Neural progenitor cell (in vitro differentiated cells): ENCODE results near the gene MKLN1. TPM values are rescaled to one million over a fixed set of nuclear protein-coding genes. Genes with fewer than 3 reads are reported as not detected.

Experiments
- DNase-seq: peaks from one replicate; pipeline ENCODE4 v3.0.0-alpha.2; 2016; ENCODE audit warnings: low spot score
- H2AFZ ChIP-seq: fragments of 200-600 bp; sonication (generic); replicated peaks from 2 replicates; pipeline ENCODE4 v1.6.1; 2016; ENCODE audit warnings: antibody characterized with exemption
- H3F3A ChIP-seq: fragments of 200-600 bp; sonication (generic); 2 replicates; pipeline ENCODE4 v1.6.1; 2016; ENCODE audit warnings: antibody characterized with exemption, low read depth
- H3K27ac ChIP-seq: fragments of 200-600 bp; sonication (generic); 2 replicates; pipeline ENCODE4 v1.5.1; 2016; ENCODE audit warnings: mild to moderate bottlenecking
- H3K27me3 ChIP-seq: fragments of 200-600 bp; sonication (generic); 2 replicates; pipeline ENCODE4 v1.6.1; 2016; ENCODE audit warnings: mild to moderate bottlenecking, moderate library complexity
- H3K36me3 ChIP-seq: fragments of 200-600 bp; sonication (generic); 2 replicates; pipeline ENCODE4 v1.5.1; 2016
- H3K4me1 ChIP-seq: fragments of 200-600 bp; sonication (generic); 2 replicates; pipeline ENCODE4 v1.6.1; 2016; ENCODE audit warnings: mixed run types
- H3K4me2 ChIP-seq: fragments of 200-600 bp; sonication (generic); 2 replicates; pipeline ENCODE4 v1.6.1; 2016
- H3K4me3 ChIP-seq: fragments of 200-600 bp; sonication (generic); 2 replicates; pipeline ENCODE4 v1.5.1; 2016
- H3K79me2 ChIP-seq: fragments of 200-600 bp; sonication (generic); 2 replicates; pipeline ENCODE4 v1.6.1; 2016; ENCODE audit warnings: low read depth
- H3K9ac ChIP-seq: fragments of 200-600 bp; sonication (generic); 2 replicates; pipeline ENCODE4 v1.6.1; 2016
- H3K9me3 ChIP-seq: fragments of 200-600 bp; sonication (generic); 2 replicates; pipeline ENCODE4 v1.5.1; 2016; ENCODE audit warnings: low read depth
- H4K20me1 ChIP-seq: fragments of 200-600 bp; sonication (generic); 2 replicates; pipeline ENCODE4 v1.6.1; 2016; ENCODE audit warnings: low read depth
- H3K27ac Mint-ChIP-seq: 3 replicates; pipeline ENCODE4 v1.8.0; 2021; ENCODE audit warnings: mixed read lengths
- H3K27me3 Mint-ChIP-seq: 2 replicates; pipeline ENCODE4 v1.8.0; 2022; ENCODE audit warnings: low read depth, mild to moderate bottlenecking, inconsistent platforms, moderate library complexity, mixed read lengths; ENCODE audit not compliant: insufficient read depth
- H3K36me3 Mint-ChIP-seq: 3 replicates; pipeline ENCODE4 v1.8.0; 2021; ENCODE audit warnings: mixed read lengths
- H3K4me1 Mint-ChIP-seq: 3 replicates; pipeline ENCODE4 v1.8.0; 2021; ENCODE audit warnings: mixed read lengths
- H3K4me3 Mint-ChIP-seq: 3 replicates; pipeline ENCODE4 v1.8.0; 2021; ENCODE audit warnings: mild to moderate bottlenecking, moderate library complexity, mixed read lengths
- H3K9me3 Mint-ChIP-seq: 3 replicates; pipeline ENCODE4 v1.8.0; 2020; ENCODE audit warnings: mixed read lengths
- CTCF ChIP-seq: fragments of 200-600 bp; sonication (generic); IDR thresholded peaks from 2 replicates; pipeline ENCODE4 v1.5.1; 2017; ENCODE audit warnings: antibody characterized with exemption, mild to moderate bottlenecking
- EZH2 ChIP-seq: fragments of 200-600 bp; sonication (generic); IDR thresholded peaks from 2 replicates; pipeline ENCODE4 v1.6.1; 2017; ENCODE audit warnings: antibody characterized with exemption, mild to moderate bottlenecking, moderate library complexity
- EZH2phosphoT487 ChIP-seq: fragments of 200-600 bp; sonication (generic); IDR thresholded peaks from 2 replicates; pipeline ENCODE4 v1.6.1; 2017; ENCODE audit warnings: antibody characterized with exemption
- total RNA-seq: library from RNA; depleted of rRNA; stranded (reverse); fragments of >200 nt; gene quantifications from 2 replicates; pipeline ENCODE4 v1.2.3, GENCODE V29; 2015; ENCODE audit warnings: low replicate concordance

The MKLN1 gene
- total RNA-seq, 1 donor from 2014 or later: 60.9 TPM

- Histone ChIP-seq H3K9ac (no peak overlapping the region), H3K36me3 (no peaks in the 10 kb centered on the region), H3K4me1 (peaks cover 38% of the 10 kb centered on the region), H3K27me3 (no peaks in the 10 kb centered on the region), H3K4me2 (no peak overlapping the region), H2AFZ (no peak overlapping the region), H3K79me2 (peaks cover 96% of the 10 kb centered on the region), H4K20me1 (peaks cover 2% of the 10 kb centered on the region), H3K9me3 (no peaks in the 10 kb centered on the region), H3K27ac (no peak overlapping the region), H3F3A (peaks cover 58% of the 10 kb centered on the region), H3K4me3 (no peak overlapping the region)
- no peak overlapping the region for H3K27ac Mint-ChIP-seq
- no peak for DNase-seq
- peaks cover 14% of the 10 kb centered on the region for H3K4me1 Mint-ChIP-seq
- H3K36me3 Mint-ChIP-seq: peaks cover 1% of the 10 kb centered on the region
- no peak overlapping the region for H3K4me3 Mint-ChIP-seq
- H3K9me3 Mint-ChIP-seq: no peaks in the 10 kb centered on the region
- no peak for TF ChIP-seq EZH2phosphoT487
- TF ChIP-seq EZH2: no peak
- no peak for TF ChIP-seq CTCF
- H3K27me3 Mint-ChIP-seq: peaks cover under 1% of the 10 kb centered on the region
These were observed 189.7 kb downstream of the MKLN1 start for GRCh38 chr7:131517218-131517923.

GRCh38 chr7:131518626-131519025, 190.9 kb downstream of the MKLN1 start:
- no peak overlapping the region for H3K4me3 Mint-ChIP-seq
- no peak for TF ChIP-seq EZH2phosphoT487
- no peak for TF ChIP-seq EZH2
- no peak for TF ChIP-seq CTCF
- H3K79me2 ChIP-seq: peaks cover 97% of the 10 kb centered on the region
- H3K4me1 ChIP-seq: peaks cover 40% of the 10 kb centered on the region
- no peaks in the 10 kb centered on the region for H3K36me3 ChIP-seq
- H4K20me1 ChIP-seq: no peaks in the 10 kb centered on the region
- H3K36me3 Mint-ChIP-seq: peaks cover 1% of the 10 kb centered on the region
- H2AFZ ChIP-seq: no peak overlapping the region
- H3K4me2 ChIP-seq: peak overlapping the region; percentile 37
- H3K9me3 ChIP-seq: no peaks in the 10 kb centered on the region
- H3K27me3 Mint-ChIP-seq: no peaks in the 10 kb centered on the region
- peaks cover 68% of the 10 kb centered on the region for H3F3A ChIP-seq
- no peak for DNase-seq
- H3K27ac ChIP-seq: peak overlapping the region; percentile 10
- H3K9ac ChIP-seq: no peak overlapping the region
- no peaks in the 10 kb centered on the region for H3K9me3 Mint-ChIP-seq
- H3K4me3 ChIP-seq: no peak overlapping the region
- no peak overlapping the region for H3K27ac Mint-ChIP-seq
- H3K4me1 Mint-ChIP-seq: peaks cover 16% of the 10 kb centered on the region
- H3K27me3 ChIP-seq: no peaks in the 10 kb centered on the region

GRCh38 chr7:131521651-131522163, 194.0 kb downstream of the MKLN1 start:
- Histone ChIP-seq H3K9me3 (no peaks in the 10 kb centered on the region), H3K36me3 (no peaks in the 10 kb centered on the region), H3K4me1 (peaks cover 36% of the 10 kb centered on the region), H3K79me2 (peaks cover 99% of the 10 kb centered on the region), H3K4me2 (peak overlapping the region; percentile 25), H3K4me3 (no peak overlapping the region), H3K27me3 (no peaks in the 10 kb centered on the region), H2AFZ (no peak overlapping the region), H3K27ac (peak overlapping the region; percentile 53), H3F3A (peaks cover 44% of the 10 kb centered on the region), H3K9ac (no peak overlapping the region), H4K20me1 (no peaks in the 10 kb centered on the region)
- no peak for TF ChIP-seq EZH2phosphoT487
- TF ChIP-seq CTCF: no peak
- TF ChIP-seq EZH2: no peak
- Mint-ChIP-seq H3K4me3 (no peak overlapping the region), H3K9me3 (no peaks in the 10 kb centered on the region), H3K27me3 (no peaks in the 10 kb centered on the region), H3K4me1 (peaks cover 15% of the 10 kb centered on the region), H3K27ac (no peak overlapping the region), H3K36me3 (no peaks in the 10 kb centered on the region)
- peak; percentile 35 for DNase-seq
